ENCODE measurements around the gene ATP6V1G3. TPM values are rescaled to one million over a fixed set of nuclear protein-coding genes. Genes with fewer than 3 reads are reported as not detected.

ATP6V1G3 gene
- total RNA-seq, 1 donor from 2014 or later: not detected

DNA sequence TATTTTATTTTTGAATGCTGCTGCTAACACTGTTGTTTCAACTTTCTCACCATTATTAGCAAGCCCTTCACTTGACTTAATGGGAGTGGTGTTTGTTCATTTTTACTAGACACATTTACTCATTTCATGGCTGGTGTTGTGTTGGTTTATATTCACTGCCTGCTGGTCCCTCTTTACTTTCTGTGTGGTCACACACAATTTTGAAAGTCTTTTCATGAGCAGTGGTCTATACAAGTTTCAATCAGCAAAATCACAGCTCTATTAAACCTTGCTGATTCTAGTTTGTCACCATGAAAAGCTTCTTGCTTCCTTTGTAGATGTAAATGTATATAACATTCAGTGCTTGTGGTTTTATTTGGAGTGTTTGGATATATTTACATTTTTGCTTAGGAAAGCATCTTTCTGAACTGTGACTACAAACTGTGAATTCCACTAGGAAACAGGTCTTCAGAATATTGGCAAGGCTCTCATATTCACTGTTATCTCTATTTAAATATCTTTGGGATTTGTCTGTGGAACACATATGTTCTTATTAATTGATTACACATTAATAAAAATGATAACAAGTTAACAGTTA lies 22.8 kb downstream of the ATP6V1G3 start:
- intact Hi-C loops (cut with DNase I): no loop called here
- no peak for DNase-seq
- no peak for ATAC-seq (ENCODE audit: poor library complexity)

DNA sequence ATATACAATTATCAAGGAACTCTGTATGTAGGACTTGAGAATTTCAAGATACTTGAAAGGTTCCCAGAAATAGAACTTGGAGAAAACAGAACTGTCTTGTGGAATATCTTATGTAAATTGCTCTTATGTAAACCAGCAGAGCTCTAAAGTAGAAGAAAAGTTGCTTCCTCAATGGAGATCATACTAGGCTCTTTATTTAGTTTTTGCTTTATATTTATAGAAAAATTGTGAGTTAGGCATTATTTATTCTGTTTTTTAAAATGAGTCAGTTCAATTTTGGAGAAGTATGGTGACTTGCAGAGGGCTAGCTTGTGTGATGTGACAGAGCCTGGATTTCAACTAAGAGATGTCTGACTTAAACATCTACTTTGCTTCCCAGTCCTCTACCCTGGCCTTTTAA lies 40.4 kb downstream of the ATP6V1G3 start:
- DNase-seq (no peak), ATAC-seq (ENCODE audit: poor library complexity) (no peak)
- intact Hi-C loops (cut with DNase I): no loop called here

DNA sequence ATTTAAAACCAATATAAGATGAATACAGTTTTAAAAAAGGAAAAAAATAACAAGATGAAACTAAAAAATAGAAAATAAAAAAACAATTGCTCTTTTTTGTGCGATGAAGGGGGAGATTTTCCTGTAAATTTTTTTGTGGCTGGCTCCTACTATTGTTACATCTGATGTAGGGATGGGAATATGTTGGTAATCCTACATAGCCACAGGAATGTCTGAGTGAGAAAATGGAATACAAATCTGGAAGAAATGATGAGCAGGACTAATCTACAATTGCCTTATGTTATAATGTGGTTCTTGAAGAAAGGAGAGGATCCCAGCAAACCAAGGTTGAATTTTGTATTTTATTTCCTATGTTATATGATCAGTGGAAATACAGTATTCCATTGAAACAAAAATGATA lies 40.9 kb downstream of the ATP6V1G3 start:
- intact Hi-C loops (cut with DNase I): no loop called here
- ATAC-seq (ENCODE audit: poor library complexity) (no peak), DNase-seq (no peak)

DNA sequence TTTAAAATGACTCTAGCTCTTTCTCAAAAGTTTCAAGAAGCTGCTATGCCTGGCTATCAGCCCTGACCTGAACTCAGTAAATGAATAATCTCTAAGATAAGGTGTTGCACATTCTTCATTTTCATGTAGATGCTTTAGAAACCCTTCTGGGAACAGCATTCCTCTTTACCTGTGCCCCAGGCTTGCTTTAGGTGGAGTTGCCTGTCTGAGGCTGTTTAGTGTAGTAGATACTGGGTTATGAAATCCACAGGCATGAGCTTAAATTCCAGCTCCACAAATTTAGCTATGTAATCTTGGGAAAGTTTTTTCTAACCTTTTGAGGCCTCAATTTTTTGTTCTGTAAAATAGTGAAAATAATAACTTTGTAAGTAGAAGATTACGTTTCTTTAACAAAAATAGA lies 41.6 kb downstream of the ATP6V1G3 start:
- no peak for DNase-seq
- ATAC-seq (ENCODE audit: poor library complexity): no peak
- intact Hi-C loops (cut with DNase I): no loop called here

DNA sequence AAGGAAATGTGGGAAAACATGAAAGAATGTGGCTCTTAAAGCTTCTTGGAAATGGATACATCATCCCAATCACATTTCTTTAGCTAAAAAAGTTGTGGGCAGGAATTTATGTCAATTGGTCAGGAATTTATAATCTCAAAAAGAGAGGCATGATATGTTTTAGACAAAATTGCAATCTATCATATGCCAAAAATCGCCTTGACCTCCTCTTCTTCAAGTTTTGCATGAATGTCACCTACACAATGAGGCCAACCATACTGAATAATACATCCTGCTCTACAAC lies 42.4 kb downstream of the ATP6V1G3 start:
- intact Hi-C loops (cut with DNase I): no loop called here
- DNase-seq (no peak), ATAC-seq (ENCODE audit: poor library complexity) (no peak)

DNA sequence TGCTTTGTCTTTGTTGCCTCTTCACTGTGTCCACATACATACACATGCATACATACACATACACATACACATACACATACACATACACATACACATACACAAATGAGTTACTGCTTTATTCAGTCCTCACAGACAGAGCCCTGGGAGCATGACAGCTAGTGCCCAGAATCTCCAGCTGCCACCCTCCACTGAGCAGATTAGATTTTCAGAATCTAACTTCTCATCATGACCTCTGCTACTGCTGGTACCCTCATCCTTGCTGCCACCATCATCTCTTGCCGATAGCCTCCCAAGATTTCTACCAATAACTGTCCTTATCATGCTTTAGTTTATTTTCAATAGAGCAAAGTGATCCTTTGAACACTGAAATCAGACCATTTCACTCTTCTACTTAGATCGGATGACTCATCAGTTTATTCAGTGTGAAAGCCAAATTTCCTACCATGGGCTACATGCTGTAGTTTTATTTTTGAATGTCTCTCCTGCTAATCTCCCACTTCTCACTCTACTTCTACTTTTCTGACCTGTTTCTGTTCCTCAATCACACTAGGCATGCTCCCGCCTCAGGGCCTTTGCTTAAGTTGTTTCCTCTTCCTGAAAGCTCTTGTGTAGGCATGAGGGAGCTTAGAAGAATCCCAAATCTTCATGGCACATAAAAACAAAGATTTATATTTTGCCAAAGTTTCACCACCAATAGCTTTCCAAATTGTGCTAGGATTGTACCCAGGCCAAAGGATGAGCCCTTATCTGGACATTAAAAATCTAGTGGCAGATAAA lies 43.0 kb downstream of the ATP6V1G3 start:
- intact Hi-C loops (cut with DNase I): no loop called here
- no peak for ATAC-seq (ENCODE audit: poor library complexity)
- DNase-seq: peak; percentile 39

DNA sequence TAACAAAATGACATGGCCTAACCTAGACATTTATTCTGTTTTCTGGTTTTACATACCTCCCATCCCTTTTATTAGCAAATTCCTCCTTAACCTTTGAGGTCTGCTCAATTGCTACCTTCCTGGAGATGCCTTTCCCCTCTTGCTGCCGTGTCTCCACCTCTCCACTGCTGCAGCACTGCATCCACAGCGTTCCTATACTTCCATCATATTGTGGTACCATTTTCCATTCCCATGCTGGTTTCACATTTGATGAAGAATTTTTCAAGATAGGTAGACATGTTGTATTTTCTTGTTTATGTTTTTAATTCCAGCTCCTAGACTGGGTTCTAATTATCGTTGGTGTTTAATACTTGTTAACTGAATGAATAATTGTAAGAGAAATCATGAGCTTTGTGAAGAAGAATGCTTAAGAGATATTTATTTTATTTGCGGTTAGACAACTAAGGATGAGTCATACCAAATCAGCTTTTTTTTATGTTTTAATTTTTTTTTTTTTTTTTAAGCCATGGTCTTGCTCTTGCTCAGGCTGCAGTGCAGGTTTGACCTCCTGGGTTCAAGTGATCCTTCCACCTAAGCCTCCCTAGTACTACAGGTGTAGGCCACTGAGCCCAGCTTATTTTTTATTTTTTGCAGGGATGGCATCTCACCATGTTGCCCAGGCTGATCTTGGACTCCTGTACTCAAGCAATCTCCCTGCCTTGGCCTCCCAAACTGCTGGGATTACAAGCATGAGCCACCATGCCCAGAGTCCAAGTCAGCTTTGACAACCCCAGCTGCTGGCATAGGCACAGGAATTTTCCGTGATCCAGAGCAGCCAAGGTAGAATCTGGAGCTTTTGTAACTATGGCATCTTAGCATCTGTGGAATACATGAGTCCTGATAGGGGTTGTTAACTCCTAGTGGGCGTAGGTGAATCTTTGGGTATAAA lies 44.0 kb downstream of the ATP6V1G3 start:
- ATAC-seq (ENCODE audit: poor library complexity) (no peak), DNase-seq (no peak)
- intact Hi-C loops (cut with DNase I): no loop called here

DNA sequence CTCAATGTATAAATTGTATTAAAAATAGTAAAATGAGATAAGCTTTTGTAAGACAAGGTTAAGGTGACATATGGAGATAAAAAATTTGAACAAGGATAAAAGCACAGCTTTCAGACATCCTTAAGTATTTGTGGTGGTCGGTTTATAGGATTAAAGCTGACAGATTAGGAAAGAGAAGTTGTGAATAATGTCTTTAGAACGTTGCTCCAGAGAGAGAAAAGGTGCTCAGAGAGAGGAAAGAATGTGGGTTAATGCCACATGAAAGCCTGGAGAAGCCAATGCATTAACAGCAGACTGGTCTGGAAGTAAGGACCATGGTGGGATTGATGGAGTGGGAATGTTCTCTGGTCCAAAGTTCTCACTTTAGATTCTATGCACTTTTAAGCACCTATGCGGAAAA lies 44.8 kb downstream of the ATP6V1G3 start:
- DNase-seq (no peak), ATAC-seq (ENCODE audit: poor library complexity) (no peak)
- intact Hi-C loops (cut with DNase I): no loop called here

DNA sequence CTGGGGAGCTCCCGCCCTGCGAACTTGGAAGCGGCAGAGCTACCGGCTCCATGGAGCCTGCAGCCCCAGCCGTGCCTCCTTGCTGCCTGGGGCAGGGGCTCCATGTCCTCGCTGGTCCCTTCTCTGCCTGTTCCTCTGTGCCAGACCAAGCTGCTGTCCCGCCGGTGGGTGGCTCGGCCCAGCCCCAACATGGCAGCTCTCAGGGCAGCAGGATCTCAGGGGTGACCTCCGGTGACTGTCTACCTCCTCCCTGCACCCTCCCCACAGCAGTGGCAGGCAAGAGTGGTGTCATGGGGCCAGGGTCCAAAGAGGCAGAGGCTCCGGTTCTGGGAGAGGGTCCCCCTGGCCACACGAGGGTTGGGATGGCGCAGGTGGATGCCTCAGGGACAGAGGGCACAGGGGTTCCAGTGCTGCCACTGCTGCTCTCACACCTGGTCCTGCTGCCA lies 45.8 kb downstream of the ATP6V1G3 start:
- ATAC-seq (ENCODE audit: poor library complexity) (no peak), DNase-seq (no peak)
- intact Hi-C loops (cut with DNase I): no loop called here

DNA sequence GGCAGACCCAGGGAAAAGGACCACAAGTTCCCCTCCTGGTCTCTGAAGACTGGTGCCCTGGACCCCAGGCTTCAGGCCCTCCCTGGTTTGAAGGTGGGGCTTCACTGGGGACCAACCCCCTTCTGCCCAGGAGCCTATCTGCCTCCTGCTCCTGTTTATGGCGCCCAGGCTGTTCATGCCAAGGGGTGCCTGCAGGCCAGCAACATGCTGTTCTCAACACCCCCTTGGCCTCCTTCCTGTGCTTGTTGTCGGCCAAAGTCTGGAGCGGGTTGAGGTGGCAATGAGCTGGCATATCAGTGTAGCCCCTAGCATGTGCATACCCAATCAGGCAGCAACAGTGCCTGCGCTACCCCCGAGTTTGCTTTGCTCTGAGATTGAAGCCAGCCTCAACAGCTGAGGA lies 46.3 kb downstream of the ATP6V1G3 start:
- DNase-seq: no peak
- no peak for ATAC-seq (ENCODE audit: poor library complexity)
- intact Hi-C loops (cut with DNase I): no loop called here

DNA sequence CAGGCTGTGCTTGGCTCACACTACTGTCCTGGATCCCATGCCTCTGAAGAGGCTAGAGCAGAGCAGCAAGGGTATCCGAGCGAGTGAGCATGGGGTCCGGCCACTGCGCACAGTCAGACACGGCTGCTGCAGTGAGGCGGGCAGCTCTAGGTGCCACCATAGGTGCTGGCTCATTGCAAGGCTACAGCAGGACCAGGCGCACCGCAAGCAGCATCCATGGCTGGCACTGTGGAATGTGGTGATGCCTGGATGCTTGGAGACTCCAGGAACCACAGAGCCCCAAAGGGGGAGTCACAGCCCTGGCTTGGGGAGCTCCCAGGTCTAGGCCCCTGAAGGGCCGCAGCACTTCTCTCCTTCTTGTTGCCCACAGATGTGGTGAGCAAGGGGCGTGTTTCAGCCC lies 47.2 kb downstream of the ATP6V1G3 start:
- intact Hi-C loops (cut with DNase I): no loop called here
- no peak for ATAC-seq (ENCODE audit: poor library complexity)
- no peak for DNase-seq

DNA sequence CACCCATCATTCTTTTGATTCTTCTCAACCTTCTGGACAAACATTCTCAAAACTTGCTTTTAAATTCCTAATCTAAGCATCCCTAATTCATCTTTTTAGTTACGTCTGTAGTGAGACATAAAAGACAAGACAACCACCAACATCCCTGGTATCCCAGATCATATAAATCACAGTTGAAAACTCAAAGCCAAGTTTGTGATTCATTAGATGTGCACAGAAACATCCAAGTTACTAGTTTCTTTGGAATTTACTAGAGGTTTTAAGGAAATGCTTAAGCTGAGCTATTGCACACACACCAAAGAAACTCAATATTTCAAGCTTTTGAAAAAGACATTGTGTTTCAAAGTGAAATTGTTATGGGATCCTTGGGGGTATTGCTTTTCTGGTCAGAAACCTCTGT lies 47.6 kb downstream of the ATP6V1G3 start:
- ATAC-seq (ENCODE audit: poor library complexity): no peak
- no peak for DNase-seq
- intact Hi-C loops (cut with DNase I): no loop called here

DNA sequence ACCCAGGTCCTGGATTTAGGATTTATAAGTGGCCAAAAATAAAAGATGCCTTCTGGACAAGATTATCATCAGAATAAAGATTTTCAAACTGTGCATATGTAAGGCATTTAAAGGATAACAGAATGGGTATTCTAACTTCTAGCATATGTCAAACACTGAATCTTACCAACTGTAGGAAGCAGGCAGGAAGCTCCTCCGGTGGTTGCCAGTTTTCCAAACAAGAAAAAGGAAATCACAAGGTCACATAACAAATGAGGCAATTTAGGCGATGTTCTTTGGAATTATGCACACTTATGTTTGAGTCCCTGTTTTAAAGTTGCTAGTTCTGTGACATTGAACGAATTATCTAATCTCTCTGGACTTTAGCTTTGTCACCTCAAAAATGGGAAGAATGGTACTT lies 48.9 kb downstream of the ATP6V1G3 start:
- ATAC-seq (ENCODE audit: poor library complexity): no peak
- intact Hi-C loops (cut with DNase I): no loop called here
- DNase-seq: no peak

DNA sequence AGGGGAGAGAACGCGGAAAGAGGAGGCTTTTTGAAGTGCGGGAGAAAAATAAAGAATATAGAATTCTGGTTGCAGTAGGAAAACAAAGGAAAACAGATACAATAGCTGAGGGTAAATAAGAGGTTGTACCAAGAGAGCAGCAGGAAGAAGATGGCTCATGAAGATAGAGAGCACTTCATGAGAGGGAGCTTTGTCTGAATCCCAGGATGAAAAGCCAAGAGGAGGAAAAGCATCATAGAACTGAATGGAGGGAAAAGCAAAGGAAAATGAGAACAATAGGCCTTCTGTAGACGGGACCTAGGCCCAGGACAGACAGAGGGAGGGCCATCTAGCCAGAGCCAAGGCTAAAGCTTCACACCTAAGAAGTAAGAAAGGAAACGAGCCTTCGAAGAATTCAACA lies 49.5 kb downstream of the ATP6V1G3 start:
- ATAC-seq (ENCODE audit: poor library complexity) (no peak), DNase-seq (no peak)
- intact Hi-C loops (cut with DNase I): no loop called here

DNA sequence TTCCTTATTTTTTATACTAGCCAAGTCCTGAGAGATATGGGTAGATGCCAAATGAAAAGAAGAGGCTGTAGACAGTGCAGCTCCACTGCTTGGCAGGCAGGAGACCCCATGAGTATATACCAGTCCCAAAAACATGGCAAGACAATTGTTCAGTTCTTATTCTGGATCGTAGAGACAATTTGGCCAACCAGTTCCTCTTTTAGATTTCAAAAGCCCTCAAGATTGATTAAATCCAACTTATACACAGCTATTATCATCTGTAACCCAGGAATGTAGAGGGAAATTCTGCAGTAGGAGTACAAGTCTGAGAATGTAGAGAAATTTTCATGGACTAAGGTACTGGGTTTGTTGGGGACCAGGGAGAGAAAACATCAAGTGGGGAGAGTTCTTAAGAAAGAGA lies 50.3 kb downstream of the ATP6V1G3 start:
- no peak for ATAC-seq (ENCODE audit: poor library complexity)
- DNase-seq: no peak
- intact Hi-C loops (cut with DNase I): no loop called here

DNA sequence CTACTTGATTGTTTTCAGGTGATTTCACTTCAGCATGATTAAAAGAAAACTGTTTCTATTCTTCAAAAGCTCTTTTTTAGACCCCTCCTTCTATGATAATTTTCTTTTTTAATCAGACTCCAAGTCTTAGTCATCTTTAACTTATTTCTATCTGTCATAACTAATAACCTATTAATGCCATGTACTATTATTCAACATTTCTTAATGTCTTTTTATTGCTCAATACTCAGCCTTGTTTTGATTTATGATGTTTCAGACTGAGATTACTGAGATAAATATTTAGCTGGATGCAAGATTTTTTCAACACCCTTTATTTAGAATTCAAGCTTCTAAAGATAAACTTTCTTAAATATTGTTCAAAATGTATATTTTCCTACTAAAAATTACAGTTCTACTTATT lies 53.6 kb downstream of the ATP6V1G3 start:
- no peak for DNase-seq
- intact Hi-C loops (cut with DNase I): no loop called here

DNA sequence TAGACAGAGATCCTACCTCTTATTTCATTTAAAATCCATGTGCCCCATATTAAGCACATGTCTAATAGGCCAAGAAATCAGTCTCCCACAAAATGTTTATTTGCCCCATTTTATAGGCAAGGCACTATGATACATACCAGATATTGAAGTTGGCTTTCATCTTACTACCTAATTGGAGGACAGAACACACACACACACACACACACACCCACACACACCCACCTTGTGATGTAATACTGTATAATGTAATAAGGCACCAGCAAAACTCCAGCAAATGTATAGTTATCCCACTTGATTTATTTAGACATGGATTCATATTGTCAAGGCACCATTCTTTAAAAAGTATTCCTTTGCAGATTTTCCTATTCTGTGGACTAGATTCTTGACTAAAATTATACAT lies 56.8 kb downstream of the ATP6V1G3 start:
- no peak for ATAC-seq (ENCODE audit: poor library complexity)
- intact Hi-C loops (cut with DNase I): no loop called here
- no peak for DNase-seq

More for the DNA sequence above, 53.6 kb downstream of the ATP6V1G3 start:
- ATAC-seq (ENCODE audit: poor library complexity): no peak

DNA sequence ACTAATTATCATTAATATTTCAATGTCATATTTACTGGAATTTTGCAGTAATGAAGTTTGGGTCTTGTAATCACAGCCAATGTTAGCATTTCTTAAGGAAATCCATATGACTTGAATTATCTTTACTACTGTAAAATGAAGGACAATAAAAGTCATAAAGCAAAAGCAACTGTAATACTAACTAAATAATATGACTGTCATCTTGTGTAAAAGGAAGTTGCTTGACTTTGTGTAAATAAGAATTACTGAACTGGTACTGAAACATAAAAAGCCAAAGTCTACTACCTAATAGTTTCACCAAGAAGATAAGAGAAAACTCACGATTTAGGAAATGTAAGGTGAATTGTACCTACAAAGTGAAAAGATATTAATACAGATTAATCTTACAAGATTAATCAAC lies 57.5 kb downstream of the ATP6V1G3 start:
- DNase-seq (no peak), ATAC-seq (ENCODE audit: poor library complexity) (no peak)
- intact Hi-C loops (cut with DNase I): no loop called here

DNA sequence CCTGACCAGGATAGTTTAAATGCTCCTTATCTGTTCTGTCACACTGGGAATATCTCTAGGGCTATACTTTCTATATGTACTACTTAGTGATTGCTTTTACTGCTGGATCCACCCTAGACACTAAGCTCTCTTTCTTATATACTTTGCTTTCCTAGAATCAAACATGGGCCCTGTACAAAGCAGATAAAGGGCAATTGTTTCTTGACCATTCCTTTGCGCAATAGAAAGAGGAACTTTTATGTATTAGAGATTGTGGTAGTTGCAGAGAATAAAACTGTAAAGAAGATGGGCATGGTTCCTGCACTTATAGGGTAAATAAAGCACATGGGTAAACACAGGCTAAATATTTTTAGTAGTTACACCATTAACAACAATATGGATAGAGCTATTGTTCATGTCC lies 58.8 kb downstream of the ATP6V1G3 start:
- intact Hi-C loops (cut with DNase I): no loop called here
- ATAC-seq (ENCODE audit: poor library complexity): no peak
- no peak for DNase-seq

DNA sequence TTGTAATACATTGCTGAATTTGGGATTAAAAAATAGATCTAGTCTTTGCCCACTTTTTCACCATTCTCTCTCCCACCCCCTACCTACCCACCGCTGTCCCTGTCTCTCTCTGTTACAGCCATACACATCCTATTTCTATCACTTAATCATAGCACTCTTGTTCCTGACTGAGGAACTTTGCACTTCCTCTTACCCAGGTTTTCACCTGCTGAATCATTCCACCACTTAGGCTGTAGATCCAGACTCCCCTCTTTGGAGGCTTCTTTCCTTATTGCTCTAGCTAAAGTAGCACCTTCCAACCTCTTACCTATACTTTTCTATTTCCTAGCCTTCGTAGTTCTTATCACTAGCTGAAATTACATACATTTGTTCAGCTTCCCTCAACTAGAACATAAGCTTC lies 59.6 kb downstream of the ATP6V1G3 start:
- intact Hi-C loops (cut with DNase I): no loop called here
- ATAC-seq (ENCODE audit: poor library complexity) (no peak), DNase-seq (no peak)

All from Right ventricle myocardium superior (tissue), 1 donor.